Keratinocyte (primary cell): ENCODE data around the gene SLC34A1. TPM values are rescaled to one million over a fixed set of nuclear protein-coding genes. Genes with fewer than 3 reads are reported as not detected.

ENCODE experiments used
- DNase-seq: peaks from one replicate; pipeline ENCODE4 v3.0.0-alpha.2; 2011; ENCODE audit warnings: low read depth, missing footprints, low spot score
- FAIRE-seq: peaks from 2 replicates; lab custom pipeline; 2011; peaks lifted over from hg19 to GRCh38; lab: Jason Lieb, UNC
- H2AFZ ChIP-seq: 2 replicates; pipeline ENCODE4 v1.6.0; 2012; ENCODE audit warnings: low read length, control low read depth, inconsistent platforms; ENCODE audit not compliant: control insufficient read depth
- H3K27ac ChIP-seq: 2 replicates; pipeline ENCODE4 v1.5.1; 2011; ENCODE audit warnings: low read length; ENCODE audit not compliant: control insufficient read depth, insufficient read depth
- H3K27me3 ChIP-seq: 3 replicates; pipeline ENCODE4 v1.6.0; 2011; ENCODE audit warnings: low read length; ENCODE audit not compliant: control insufficient read depth, insufficient read depth; ENCODE audit errors: extremely low read depth
- H3K36me3 ChIP-seq, 2 experiments: 2 replicates in 1 of 2; 3 replicates in 1 of 2; pipeline ENCODE4 v1.5.1; 2011; ENCODE audit warnings: low read length in 2 of 2, mild to moderate bottlenecking in 1 of 2; ENCODE audit not compliant: control insufficient read depth in 2 of 2, insufficient read depth in 2 of 2; ENCODE audit errors: extremely low read depth in 1 of 2
- H3K4me1 ChIP-seq: 3 replicates; pipeline ENCODE4 v1.5.1; 2011; ENCODE audit warnings: low read length; ENCODE audit not compliant: control insufficient read depth, insufficient read depth; ENCODE audit errors: extremely low read depth
- H3K4me2 ChIP-seq: 3 replicates; pipeline ENCODE4 v1.6.0; 2011; ENCODE audit warnings: low read depth, low read length; ENCODE audit not compliant: control insufficient read depth, insufficient read depth; ENCODE audit errors: extremely low read depth
- H3K4me3 ChIP-seq, 3 experiments: fragments of 200-600 bp in 1 of 3; sonication (generic) in 1 of 3; 2 replicates in 2 of 3; 3 replicates in 1 of 3; pipeline ENCODE4 v1.5.1; 2011 to 2016; ENCODE audit warnings: low read length in 3 of 3, mild to moderate bottlenecking in 3 of 3, control low read depth in 2 of 3, inconsistent platforms in 1 of 3, low read depth in 1 of 3, mixed read lengths in 1 of 3, mixed run types in 1 of 3, moderate library complexity in 1 of 3; ENCODE audit not compliant: control insufficient read depth in 2 of 3, insufficient read depth in 2 of 3; ENCODE audit errors: extremely low read depth in 1 of 3
- H3K79me2 ChIP-seq: 2 replicates; pipeline ENCODE4 v1.6.0; 2012; ENCODE audit warnings: low read length; ENCODE audit not compliant: control insufficient read depth, insufficient read depth
- H3K9ac ChIP-seq: 3 replicates; pipeline ENCODE4 v1.6.0; 2011; ENCODE audit warnings: low read length; ENCODE audit not compliant: control insufficient read depth, insufficient read depth; ENCODE audit errors: extremely low read depth
- H3K9me1 ChIP-seq: 3 replicates; pipeline ENCODE4 v1.6.0; 2011; ENCODE audit warnings: low read length; ENCODE audit not compliant: control insufficient read depth, insufficient read depth; ENCODE audit errors: extremely low read depth
- H3K9me3 ChIP-seq: 2 replicates; pipeline ENCODE4 v1.5.1; 2012; ENCODE audit warnings: low read depth, low read length; ENCODE audit not compliant: control insufficient read depth
- H4K20me1 ChIP-seq: 3 replicates; pipeline ENCODE4 v1.6.0; 2011; ENCODE audit warnings: low read length; ENCODE audit not compliant: control insufficient read depth, insufficient read depth; ENCODE audit errors: extremely low read depth
- EZH2 ChIP-seq: IDR thresholded peaks from one replicate; pipeline ENCODE4 v1.6.1; 2012; ENCODE audit warnings: inconsistent platforms, mild to moderate bottlenecking, low read length, moderate library complexity
- dilution Hi-C: fragments of 300-500 bp; cut with MboI; formaldehyde crosslinking; loops from one replicate; pipeline ENCODE4 v1.7.0; 2020; ENCODE audit warnings: low sequenced_read_pairs; ENCODE audit not compliant: extremely low pct_ligation_motif_present
- polyA plus RNA-seq, 5 experiments: library from polyadenylated mRNA; depleted of rRNA in 3 of 5; stranded (reverse) in 3 of 5; stranded (forward) in 1 of 5; unstranded in 1 of 5; fragments of >200 nt; gene quantifications; 1 replicate in 1 of 5; 2 replicates in 3 of 5; 3 replicates in 1 of 5; pipeline versions ENCODE4 v1.2.1 to v1.2.3, GENCODE V29; 2011 to 2012; ENCODE audit warnings: missing spikeins in 2 of 5, low read depth in 1 of 5, low replicate concordance in 1 of 5
- TF ChIP-seq, protein P1 (sequence below), 3 experiments: IDR thresholded peaks in 1 of 3; conservative IDR thresholded peaks in 1 of 3; optimal IDR thresholded peaks in 1 of 3; 2 replicates in 2 of 3; 3 replicates in 1 of 3; pipeline versions ENCODE3 to v1.5.1; 2011; ENCODE audit warnings: low read length in 3 of 3, mild to moderate bottlenecking in 3 of 3, moderate library complexity in 2 of 3, control low read depth in 1 of 3, inconsistent platforms in 1 of 3; ENCODE audit not compliant: insufficient read depth in 2 of 3; ENCODE audit errors: extremely low read depth in 1 of 3

SLC34A1 gene
- polyA plus RNA-seq, 1 donor (not counting 4 experiments of a cell fraction or from before 2014, with no cell fraction given): 0.07 TPM

DNA sequence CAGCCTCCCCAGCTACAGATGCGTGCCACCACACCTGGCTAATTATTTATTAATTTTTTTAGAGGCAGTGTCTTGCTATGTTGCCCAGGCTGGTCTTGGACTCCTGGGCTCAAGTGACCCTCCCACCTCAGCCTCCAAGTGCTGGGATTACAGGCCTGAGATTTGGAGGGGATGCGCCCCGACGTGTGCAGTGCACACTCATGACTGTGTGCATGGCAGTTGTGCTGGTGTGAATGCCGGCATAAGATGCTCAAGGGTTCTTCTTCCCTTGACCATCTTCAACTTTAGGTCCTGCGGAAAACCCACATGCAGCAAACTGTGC lies 3.5 kb upstream of the SLC34A1 start:
- H3K79me2 ChIP-seq: no peaks in the 10 kb centered on the region
- H3K9ac ChIP-seq: no peak overlapping the region
- dilution Hi-C loops: no loop called here
- peaks cover 5% of the 10 kb centered on the region for H3K27me3 ChIP-seq
- H3K9me3 ChIP-seq: no peaks in the 10 kb centered on the region
- peaks cover 2% of the 10 kb centered on the region for H3K9me1 ChIP-seq
- no peak overlapping the region for H2AFZ ChIP-seq
- H3K4me2 ChIP-seq: no peak overlapping the region
- FAIRE-seq: no peak
- no peaks in the 10 kb centered on the region for H3K36me3 ChIP-seq
- no peak overlapping the region for H3K27ac ChIP-seq
- H4K20me1 ChIP-seq: no peaks in the 10 kb centered on the region
- DNase-seq: no peak
- TF ChIP-seq, protein P1, sequence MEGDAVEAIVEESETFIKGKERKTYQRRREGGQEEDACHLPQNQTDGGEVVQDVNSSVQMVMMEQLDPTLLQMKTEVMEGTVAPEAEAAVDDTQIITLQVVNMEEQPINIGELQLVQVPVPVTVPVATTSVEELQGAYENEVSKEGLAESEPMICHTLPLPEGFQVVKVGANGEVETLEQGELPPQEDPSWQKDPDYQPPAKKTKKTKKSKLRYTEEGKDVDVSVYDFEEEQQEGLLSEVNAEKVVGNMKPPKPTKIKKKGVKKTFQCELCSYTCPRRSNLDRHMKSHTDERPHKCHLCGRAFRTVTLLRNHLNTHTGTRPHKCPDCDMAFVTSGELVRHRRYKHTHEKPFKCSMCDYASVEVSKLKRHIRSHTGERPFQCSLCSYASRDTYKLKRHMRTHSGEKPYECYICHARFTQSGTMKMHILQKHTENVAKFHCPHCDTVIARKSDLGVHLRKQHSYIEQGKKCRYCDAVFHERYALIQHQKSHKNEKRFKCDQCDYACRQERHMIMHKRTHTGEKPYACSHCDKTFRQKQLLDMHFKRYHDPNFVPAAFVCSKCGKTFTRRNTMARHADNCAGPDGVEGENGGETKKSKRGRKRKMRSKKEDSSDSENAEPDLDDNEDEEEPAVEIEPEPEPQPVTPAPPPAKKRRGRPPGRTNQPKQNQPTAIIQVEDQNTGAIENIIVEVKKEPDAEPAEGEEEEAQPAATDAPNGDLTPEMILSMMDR (optimal IDR thresholded peaks at IDR 0.05 in 1 of 3, IDR thresholded peaks at IDR 0.05 in 1 of 3, conservative IDR thresholded peaks at IDR 0.05 in 1 of 3; ENCODE audit: extremely low read depth in 1 of 3, insufficient read depth in 2 of 3, low read length in 3 of 3): no peak
- no peak for TF ChIP-seq EZH2
- H3K4me1 ChIP-seq: peaks cover 9% of the 10 kb centered on the region
- no peak overlapping the region for H3K4me3 ChIP-seq

DNA sequence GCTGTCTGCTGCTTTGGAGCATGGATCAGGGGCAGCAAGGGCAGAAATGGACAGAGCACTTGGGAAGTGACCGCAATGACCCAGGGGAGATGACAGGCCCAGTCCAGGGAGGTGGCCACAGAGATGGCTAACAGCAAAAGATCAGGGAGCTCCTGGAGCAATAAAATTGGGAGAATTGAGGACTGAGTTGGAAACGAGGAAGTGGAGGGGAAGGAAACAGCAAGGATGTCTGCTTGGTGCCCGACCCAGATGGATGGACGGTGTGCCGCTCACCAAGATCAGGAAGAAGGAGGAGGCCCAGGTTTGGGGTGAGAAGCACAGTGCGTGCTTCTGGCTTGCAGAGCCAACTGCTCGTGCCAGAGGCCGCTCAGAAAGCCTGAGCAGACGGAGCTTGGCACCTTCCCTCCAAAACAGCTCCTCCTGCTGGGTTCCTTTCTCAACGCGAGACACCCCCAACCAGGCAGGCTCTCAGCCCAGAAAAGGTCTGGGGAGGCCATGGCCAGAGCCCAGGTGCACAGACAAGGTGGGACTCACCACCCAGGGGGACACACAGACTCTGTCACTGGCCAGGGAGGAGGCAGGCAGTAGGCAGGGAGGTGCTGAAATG lies 1.7 kb upstream of the SLC34A1 start:
- peaks cover 14% of the 10 kb centered on the region for H3K4me1 ChIP-seq
- H2AFZ ChIP-seq: no peak overlapping the region

More for the DNA sequence above, 1.7 kb upstream of the SLC34A1 start:
- no peak for FAIRE-seq
- peaks cover 2% of the 10 kb centered on the region for H3K9me1 ChIP-seq
- no peak overlapping the region for H3K4me3 ChIP-seq
- H3K27me3 ChIP-seq: peaks cover 5% of the 10 kb centered on the region
- no peaks in the 10 kb centered on the region for H3K36me3 ChIP-seq
- dilution Hi-C loops: no loop called here
- H3K27ac ChIP-seq: no peak overlapping the region
- no peaks in the 10 kb centered on the region for H3K79me2 ChIP-seq
- no peaks in the 10 kb centered on the region for H3K9me3 ChIP-seq
- no peak for DNase-seq
- H3K9ac ChIP-seq: no peak overlapping the region
- no peak for TF ChIP-seq EZH2
- TF ChIP-seq, protein P1 (optimal IDR thresholded peaks at IDR 0.05 in 1 of 3, IDR thresholded peaks at IDR 0.05 in 1 of 3, conservative IDR thresholded peaks at IDR 0.05 in 1 of 3; ENCODE audit: extremely low read depth in 1 of 3, insufficient read depth in 2 of 3, low read length in 3 of 3): peak in 2 of 3 experiments; percentile 42 to 48
- H3K4me2 ChIP-seq: no peak overlapping the region
- no peaks in the 10 kb centered on the region for H4K20me1 ChIP-seq
